HG03457 (cell line): ENCODE measurements around the gene ATF7.
A peak's percentile ranks its signal among the peaks of the same experiment; 100 is the strongest.

Source experiments
- ATAC-seq: cut with Tn5 transposase; IDR thresholded peaks from one replicate; pipeline ENCODE4 v1.9.1; 2021; ENCODE audit warnings: moderate number of reproducible peaks; ENCODE audit not compliant: unreplicated experiment

The ATF7 gene

DNA sequence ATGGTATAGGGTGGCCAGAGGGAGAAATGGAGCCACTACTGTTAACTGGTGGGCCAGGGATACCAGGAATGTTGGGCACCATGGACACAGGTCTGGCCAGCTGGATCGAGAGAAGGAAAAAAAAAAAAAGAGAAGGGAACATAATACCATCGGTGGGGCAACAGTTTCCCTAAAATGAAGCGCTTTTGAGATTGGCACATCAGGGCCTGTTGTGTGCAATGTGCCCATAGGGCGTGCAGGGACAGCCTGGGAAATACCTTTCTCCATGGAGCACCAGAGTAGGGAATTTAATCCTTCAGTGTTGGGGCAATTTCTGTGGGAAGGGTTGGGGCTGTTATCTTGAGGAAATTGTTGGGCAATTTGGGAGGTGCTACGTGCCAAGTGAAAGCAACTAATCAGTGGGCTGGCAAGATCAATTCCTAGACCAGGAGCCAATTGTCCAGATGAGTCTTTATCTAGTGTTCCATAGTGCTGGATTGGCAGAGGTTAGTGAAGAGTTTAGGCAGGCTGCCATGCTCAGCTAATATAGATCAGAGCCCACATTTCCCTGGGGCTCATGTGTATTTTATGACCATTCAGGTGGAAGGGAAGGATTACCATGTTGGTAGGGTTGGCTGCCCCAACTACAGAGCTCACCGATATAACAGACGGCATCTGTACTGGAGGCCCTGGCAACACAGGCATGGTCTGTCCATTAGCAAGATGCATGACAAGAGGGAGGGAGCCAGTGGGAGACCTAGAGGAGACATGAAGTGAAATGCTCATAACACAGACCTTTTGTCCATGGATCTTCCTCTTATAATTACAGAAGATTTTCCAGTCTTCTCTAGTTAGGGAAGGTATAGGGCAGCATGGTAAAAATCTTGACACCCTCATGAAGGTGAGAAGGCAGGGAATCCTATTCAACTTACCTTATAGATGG is 93.4 kb downstream of the ATF7 start:
- ATAC-seq: no peak

DNA sequence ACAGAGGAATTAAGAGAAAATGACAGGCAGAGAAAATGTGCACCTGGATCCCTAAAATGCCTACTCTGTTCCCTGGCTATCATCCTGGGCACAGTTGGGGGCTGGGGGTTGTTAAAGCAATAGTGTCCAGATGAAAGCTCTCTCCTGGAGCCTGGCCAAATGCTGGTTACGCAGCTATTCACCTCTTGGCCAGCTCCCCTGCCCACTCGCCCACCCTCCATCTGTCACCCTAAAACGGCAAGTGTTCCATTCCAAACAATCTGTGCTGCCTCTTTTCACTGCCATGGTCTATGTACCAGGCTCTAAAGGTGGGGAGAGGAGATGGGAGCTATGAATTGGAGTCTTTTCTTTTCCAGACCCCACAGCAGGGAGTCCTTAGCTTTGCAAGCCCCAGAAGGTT is 94.2 kb downstream of the ATF7 start:
- no peak for ATAC-seq

DNA sequence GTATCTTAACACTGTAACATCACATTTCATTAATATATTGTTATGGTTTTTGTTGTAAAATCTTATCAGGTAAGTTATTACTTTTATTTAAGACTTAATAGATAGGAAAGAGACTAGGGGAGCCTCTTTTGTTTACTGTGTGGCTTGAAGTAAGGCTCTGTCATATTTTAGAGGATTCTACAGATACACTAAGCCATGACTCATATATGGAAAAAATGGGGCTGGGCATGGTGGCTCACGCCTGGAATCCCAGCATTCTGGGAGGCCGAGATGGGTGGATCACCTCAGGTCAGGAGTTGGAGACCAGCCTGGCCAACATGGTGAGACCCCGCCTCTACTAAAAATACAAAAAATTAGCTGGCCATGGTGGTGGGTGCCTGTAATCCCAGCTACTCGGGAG is 95.3 kb downstream of the ATF7 start:
- ATAC-seq: no peak

- ATAC-seq: no peak
Observed at GRCh38 chr12:53530061-53530460, 96.1 kb downstream of the ATF7 start.

DNA sequence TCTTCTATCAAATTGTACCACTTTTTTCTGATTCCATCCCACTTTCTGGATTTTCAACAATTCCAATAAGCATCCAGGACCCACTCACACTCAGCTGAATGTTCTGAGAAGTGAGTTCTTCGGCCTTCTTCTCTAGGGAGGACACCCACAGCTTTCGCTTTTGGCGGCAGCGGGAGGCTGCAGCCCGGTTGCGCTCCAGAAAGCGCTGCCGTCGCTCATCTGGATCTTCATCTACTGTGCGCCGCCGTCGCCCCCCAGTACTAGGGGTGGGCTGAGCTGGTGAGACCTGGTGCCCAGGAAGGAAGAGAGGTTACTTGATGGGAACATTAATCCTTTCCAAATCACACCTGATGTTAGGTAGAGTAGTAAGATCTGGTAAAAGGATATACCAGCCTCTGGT is 101.7 kb downstream of the ATF7 start:
- no peak for ATAC-seq

GRCh38 chr12:53523131-53523530 is 103.1 kb downstream of the ATF7 start:
- no peak for ATAC-seq

DNA sequence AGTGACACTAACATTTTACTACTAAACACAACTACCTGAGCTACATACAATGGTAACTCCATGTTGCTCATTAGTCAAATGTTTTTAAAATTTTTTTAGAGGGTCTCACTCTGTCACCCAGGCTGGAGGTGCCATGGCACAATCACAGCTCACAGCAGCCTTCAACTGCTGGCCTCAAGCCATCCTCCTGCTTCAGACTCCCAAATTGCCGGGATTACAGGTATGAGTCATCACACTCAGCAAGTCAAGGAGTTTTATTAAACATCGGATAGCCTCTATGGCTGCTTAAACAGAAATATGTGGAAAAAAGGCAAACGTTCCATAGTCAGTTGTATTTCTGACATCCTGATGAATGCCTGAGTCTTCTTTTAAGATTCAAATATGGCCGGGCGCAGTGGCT is 107.8 kb downstream of the ATF7 start:
- ATAC-seq: no peak

DNA sequence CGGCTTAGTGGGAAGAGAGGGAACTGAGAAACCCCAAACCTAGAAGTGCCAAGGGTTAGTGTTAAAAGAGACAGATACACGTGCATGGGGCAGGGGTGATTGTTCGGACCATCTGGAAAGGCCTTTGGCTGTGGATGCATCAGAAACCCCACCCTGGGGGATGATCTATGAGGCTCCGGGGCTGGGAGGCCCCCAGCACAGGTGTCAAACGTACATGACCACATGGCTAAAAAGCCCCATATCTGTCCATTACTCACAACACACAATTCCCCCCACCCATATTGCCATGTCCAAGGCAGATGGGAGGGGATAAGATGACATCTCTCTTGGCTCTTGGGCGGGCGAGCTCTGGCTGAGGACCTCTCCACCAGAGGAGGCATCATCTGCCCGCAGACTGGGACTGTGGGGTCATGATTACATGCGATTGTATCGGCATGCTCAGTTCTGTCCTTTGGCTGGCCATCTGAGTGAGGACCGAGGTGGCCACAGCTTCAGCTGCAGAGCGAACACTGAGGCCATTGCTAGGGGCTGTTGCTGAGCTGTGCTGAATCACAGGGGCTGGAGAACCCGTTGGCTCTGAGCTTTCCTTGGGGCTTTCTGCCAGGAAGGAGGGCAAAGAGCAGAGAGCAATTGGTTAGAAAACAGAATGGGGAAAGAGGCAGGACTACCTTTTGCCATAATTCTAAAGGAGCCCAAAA is 109.3 kb downstream of the ATF7 start:
- ATAC-seq: no peak

DNA sequence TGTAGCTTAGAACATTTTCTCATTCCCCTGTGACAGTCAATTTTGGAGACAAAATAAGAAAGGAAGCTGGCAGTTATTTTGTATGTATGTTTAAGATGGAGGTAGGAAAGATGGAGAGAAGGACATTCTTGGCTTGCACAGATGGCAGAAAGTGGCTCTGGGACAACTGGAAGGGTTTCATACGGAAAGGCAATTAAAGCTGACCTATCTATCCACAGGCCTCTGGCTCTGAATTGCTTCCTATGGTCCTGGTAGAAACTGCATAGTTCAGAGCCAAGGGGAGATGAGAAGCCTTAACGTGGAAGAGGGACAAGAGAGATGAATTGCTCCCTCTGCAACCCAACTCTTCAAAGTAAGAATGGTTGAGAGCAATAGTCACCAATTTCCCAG is 110.9 kb downstream of the ATF7 start:
- ATAC-seq: no peak

DNA sequence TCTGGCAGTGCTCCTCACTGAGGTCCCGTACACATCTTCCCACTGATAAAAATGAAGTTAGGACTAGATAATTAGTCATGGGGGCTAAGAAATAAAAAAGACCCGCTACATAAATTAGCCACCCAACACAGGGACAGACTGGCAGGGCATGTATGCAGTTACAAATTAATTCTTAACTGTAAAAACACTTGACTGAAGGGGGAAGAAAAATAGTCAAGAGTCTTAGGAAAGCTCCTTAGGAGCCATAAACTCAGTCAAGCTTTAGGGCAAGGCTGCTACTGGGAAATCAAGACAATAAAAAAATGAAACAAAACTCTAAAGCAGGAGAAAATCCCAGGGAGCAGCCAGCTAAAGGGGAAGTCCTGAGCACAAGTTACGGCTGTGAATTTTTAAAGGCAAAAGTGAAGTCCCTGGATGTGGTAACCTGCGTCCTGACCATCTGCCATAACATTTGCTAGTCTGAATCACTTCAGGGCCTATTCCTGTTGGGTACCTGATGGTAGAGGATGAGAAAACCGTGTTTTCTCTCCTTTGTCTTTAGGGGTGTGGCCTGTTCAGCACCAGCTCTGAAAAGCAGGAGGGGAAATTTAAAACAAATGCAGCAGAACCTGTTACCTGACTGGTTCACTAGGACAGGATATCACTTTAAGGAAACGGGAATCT is 111.4 kb downstream of the ATF7 start:
- no peak for ATAC-seq

DNA sequence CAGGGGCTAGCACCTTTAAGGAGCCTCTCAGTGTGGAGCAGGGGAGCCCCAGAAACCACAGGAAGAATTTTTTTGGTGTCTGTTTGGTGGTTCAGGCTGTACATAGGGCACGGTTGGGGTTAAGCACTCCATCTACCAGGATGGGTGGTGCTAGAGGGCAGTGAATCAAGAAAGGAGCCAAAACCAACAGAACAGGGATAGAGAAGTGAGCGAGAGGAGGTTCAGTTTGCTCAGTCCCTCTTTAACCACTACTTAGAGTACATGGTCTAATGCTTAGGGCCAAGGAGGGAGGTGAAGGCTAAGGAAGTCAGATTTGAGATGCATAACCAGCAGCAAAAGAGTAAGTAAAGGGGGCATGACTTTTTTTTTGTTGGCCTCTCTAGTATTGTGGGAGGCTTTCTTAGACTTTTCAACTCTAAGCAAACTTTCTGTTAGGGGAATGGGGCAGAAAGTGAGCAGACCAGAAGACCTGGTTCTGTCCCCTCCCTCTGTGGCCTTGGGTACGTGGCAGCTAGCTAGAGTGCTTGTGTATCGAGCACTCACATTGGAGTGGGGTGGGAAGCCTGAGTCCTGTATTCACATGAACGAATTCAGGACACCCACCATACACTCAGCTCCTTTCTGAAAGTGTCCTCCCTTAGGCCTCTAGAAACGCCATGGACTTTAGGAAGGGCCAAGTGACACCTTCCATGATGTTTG is 112.3 kb downstream of the ATF7 start:
- ATAC-seq: no peak

- ATAC-seq: no peak
Observed at GRCh38 chr12:53510181-53510812, 115.9 kb downstream of the ATF7 start.

DNA sequence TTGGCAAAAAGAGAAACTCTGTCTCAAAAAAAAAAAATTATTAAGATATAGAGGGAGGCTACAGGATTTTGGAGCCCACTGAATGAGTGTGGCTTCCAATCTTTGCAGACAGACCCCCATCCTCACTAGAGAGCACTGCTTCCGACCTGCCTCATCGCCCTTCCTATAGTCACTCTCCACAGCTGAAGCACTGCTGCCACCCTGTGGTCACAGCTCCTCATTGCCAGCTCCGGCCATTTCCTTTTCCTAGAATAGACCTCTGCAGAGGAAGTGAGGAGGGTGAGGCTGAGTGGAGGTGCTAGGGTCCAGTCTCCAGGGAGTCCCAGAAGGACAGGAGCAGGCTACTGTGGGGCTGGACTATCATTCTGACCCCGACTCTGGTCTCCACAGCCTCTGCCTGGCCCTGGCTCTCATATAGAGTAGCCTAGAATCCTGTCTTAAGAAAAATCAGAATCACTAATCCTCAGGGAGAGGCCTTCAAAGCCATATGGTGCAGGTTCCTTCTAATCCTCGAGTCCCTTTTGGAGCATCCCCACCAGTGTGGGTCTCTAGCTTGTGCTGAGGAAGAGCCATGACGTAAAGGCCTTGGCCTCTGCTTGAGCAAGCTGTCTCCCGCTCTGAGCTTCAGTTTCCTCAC is 117.5 kb downstream of the ATF7 start:
- ATAC-seq: peak; percentile 66

DNA sequence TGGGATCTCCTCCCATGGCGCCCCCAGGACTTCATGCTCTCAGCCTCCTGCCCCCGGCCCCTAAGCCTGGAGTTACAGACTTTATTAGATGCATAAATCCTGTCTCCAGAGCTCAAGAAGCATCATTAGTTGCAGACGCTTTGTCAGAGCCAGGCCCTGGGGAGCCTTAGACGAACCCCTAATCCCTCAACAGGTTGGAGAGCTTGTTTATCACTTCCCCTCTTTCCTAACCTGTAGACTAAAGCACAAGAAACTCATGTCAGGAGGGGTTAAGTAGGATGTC is 118.6 kb downstream of the ATF7 start:
- ATAC-seq: no peak

GRCh38 chr12:53506881-53507602 is 119.1 kb downstream of the ATF7 start, which contains the start of gene NPFF:
NPFF (minus strand) TSS chr12:53507484; CDS start chr12:53507474, 10 bp downstream.
- no peak for ATAC-seq

GRCh38 chr12:53506450-53506785 is 119.8 kb downstream of the ATF7 start:
- no peak for ATAC-seq

- ATAC-seq: no peak
Observed at GRCh38 chr12:53505555-53506449, 120.4 kb downstream of the ATF7 start.

DNA sequence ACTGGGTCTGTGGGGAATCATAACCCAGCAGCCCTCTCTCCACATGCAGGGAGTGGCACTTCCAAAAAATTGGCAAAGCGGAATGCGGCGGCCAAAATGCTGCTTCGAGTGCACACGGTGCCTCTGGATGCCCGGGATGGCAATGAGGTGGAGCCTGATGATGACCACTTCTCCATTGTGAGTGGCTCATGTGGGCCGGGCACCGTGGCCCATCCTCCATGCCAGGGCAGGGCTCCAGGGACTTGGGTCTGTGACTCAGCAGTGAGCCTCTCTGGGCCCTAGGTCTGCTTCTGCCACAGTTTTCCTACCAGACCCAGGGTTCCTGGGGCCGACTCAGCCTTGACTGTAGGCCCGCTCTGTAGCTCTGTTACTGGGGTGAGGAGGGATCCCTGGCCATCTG is 121.1 kb downstream of the ATF7 start:
- no peak for ATAC-seq
